HG03469 (cell line): ENCODE data around the gene LCNL1.
A peak's percentile ranks its signal among the peaks of the same experiment; 100 is the strongest.
"Not testable (repeated sequence)": the region's sequence is repeated elsewhere in the genome, so short reads cannot be mapped to it uniquely, and the experiment has no call there.

ENCODE experiments used
- ATAC-seq: cut with Tn5 transposase; IDR thresholded peaks from one replicate; pipeline ENCODE4 v1.9.1; 2021; ENCODE audit warnings: mild to moderate bottlenecking, moderate library complexity, moderate number of reproducible peaks; ENCODE audit not compliant: unreplicated experiment

The LCNL1 gene

GRCh38 chr9:136990242-136990911 lies 7.6 kb downstream of the LCNL1 start:
- ATAC-seq: no peak

GRCh38 chr9:136991993-136992818 lies 9.4 kb downstream of the LCNL1 start, which contains the start of gene PAXX:
Gene PAXX, plus strand, starts transcription at chr9:136992422. Its CDS starts 22 bp downstream, at chr9:136992444.
- peak; percentile 47 for ATAC-seq

- ATAC-seq: no peak
These were observed 10.1 kb downstream of the LCNL1 start for GRCh38 chr9:136992819-136993369.

- ATAC-seq: no peak
These were observed 11.5 kb downstream of the LCNL1 start for GRCh38 chr9:136994180-136994887.

- ATAC-seq: no peak
These were observed 12.1 kb downstream of the LCNL1 start for GRCh38 chr9:136994888-136995230.

- ATAC-seq: no peak
These were observed 12.6 kb downstream of the LCNL1 start for GRCh38 chr9:136995362-136995761.

- ATAC-seq: no peak
These were observed 13.0 kb downstream of the LCNL1 start for GRCh38 chr9:136995772-136996311.

- no peak for ATAC-seq
These were observed 13.8 kb downstream of the LCNL1 start, which contains the start of gene CLIC3 for GRCh38 chr9:136996361-136997292. Gene CLIC3, minus strand, starts transcription at chr9:136996568. Its CDS starts 25 bp downstream, at chr9:136996543.

GRCh38 chr9:136997371-136997770 lies 14.6 kb downstream of the LCNL1 start:
- no peak for ATAC-seq

- ATAC-seq: no peak
These were observed 15.0 kb downstream of the LCNL1 start for GRCh38 chr9:136997830-136998234.

GRCh38 chr9:137000177-137000930 lies 17.6 kb downstream of the LCNL1 start:
- ATAC-seq: no peak

GRCh38 chr9:137001857-137002645 lies 19.3 kb downstream of the LCNL1 start:
- ATAC-seq: no peak

- no peak for ATAC-seq
These were observed 19.9 kb downstream of the LCNL1 start for GRCh38 chr9:137002646-137003041.

GRCh38 chr9:137004285-137004684 lies 21.5 kb downstream of the LCNL1 start:
- ATAC-seq: not testable (repeated sequence)

GRCh38 chr9:137006116-137007003 lies 23.6 kb downstream of the LCNL1 start:
- ATAC-seq: no peak

GRCh38 chr9:137007108-137007815 lies 24.5 kb downstream of the LCNL1 start:
- no peak for ATAC-seq

- no peak for ATAC-seq
These were observed 25.1 kb downstream of the LCNL1 start for GRCh38 chr9:137007816-137008270.
